Measurements from ENCODE around the gene ZIC4.

DNA sequence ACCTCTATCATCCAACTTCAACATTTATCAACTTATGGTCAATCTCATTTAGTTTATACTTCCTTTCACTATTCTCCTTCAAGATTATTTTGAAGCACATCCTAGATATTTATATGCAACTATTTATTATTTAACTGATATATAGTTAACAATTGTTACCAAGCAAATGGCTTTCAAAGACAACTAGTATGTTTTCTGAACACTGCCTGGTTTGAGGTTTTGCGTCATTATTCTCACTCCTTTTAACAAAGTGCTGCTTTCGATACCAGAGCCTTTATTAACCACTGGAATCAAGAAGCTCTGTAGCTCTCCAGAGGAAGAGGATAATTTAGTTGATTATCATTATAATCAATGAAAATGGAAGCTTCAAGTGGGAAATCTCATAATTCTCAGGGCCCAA lies 22.4 kb upstream of the ZIC4 start:
- TF ChIP-seq, protein P1, sequence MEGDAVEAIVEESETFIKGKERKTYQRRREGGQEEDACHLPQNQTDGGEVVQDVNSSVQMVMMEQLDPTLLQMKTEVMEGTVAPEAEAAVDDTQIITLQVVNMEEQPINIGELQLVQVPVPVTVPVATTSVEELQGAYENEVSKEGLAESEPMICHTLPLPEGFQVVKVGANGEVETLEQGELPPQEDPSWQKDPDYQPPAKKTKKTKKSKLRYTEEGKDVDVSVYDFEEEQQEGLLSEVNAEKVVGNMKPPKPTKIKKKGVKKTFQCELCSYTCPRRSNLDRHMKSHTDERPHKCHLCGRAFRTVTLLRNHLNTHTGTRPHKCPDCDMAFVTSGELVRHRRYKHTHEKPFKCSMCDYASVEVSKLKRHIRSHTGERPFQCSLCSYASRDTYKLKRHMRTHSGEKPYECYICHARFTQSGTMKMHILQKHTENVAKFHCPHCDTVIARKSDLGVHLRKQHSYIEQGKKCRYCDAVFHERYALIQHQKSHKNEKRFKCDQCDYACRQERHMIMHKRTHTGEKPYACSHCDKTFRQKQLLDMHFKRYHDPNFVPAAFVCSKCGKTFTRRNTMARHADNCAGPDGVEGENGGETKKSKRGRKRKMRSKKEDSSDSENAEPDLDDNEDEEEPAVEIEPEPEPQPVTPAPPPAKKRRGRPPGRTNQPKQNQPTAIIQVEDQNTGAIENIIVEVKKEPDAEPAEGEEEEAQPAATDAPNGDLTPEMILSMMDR (IDR thresholded peaks at IDR 0.05; ENCODE audit: low read depth, low read length), result no peak
- TF ChIP-seq EZH2phosphoT487 (IDR thresholded peaks at IDR 0.05; ENCODE audit: low read depth), result no peak

All from OCI-LY3 (cell line).